Thyroid gland (tissue), 4 donors: ENCODE measurements around the gene DAND5.

Experiments used
- POLR2A ChIP-seq, 2 donors: fragments of 450-650 bp; IDR thresholded peaks; one replicate each; pipeline ENCODE4 v1.6.1; 2017; ENCODE audit warnings: antibody characterized with exemption in 2 of 2, mild to moderate bottlenecking in 2 of 2, moderate library complexity in 1 of 2
- TF ChIP-seq, protein P1 (sequence below), 6 experiments: fragments of 200-600 bp in 3 of 6; fragments of 450-650 bp in 3 of 6; sonication (generic) in 3 of 6; IDR thresholded peaks; one replicate each; pipeline ENCODE4 v1.5.1; 2016 to 2019; ENCODE audit warnings: antibody characterized with exemption in 6 of 6, mild to moderate bottlenecking in 2 of 6, inconsistent platforms in 1 of 6, moderate library complexity in 1 of 6

DNA sequence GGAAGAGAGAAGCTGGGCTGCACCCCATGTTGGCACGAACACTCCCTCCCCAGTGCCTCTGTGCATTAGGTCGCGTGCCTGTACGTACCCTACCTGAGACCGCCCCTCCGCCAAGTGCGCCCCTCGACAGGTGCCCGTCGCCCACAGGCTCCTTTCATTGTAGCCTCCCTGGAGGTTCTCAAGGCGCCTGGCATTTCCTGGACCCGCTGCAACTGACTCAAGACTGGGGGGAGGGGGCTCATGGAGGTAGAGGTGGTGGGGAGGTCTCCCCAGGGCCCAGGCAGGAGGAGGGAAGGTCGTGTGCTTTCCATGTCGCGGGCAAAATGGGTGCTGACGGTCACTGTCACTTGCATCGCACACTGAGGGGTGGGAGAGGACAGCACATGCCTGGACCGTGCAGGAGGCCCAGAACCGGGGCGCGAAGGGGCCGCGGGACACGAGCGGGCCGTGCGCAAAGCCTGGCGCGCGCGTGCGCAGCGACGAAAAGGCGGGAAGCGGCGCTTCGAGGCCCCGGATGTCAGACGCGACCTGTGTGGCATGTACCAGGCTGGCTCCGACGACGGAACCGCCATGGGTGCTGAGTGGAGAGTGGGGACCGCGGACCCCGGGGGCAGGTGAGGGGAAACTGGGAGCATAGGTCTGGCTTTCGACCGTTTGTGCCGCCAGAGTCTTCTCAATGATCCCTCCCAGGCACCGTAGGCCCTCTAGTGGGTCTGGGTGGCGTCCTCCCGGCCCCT is 42.4 kb downstream of the DAND5 start:
- TF ChIP-seq, protein P1, sequence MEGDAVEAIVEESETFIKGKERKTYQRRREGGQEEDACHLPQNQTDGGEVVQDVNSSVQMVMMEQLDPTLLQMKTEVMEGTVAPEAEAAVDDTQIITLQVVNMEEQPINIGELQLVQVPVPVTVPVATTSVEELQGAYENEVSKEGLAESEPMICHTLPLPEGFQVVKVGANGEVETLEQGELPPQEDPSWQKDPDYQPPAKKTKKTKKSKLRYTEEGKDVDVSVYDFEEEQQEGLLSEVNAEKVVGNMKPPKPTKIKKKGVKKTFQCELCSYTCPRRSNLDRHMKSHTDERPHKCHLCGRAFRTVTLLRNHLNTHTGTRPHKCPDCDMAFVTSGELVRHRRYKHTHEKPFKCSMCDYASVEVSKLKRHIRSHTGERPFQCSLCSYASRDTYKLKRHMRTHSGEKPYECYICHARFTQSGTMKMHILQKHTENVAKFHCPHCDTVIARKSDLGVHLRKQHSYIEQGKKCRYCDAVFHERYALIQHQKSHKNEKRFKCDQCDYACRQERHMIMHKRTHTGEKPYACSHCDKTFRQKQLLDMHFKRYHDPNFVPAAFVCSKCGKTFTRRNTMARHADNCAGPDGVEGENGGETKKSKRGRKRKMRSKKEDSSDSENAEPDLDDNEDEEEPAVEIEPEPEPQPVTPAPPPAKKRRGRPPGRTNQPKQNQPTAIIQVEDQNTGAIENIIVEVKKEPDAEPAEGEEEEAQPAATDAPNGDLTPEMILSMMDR (IDR thresholded peaks at IDR 0.05) = no peak
- no peak for TF ChIP-seq POLR2A (IDR thresholded peaks at IDR 0.05)
